Keratinocyte (primary cell): ENCODE results near the gene RASA3.

Experiments
- EZH2 ChIP-seq: IDR thresholded peaks from one replicate; pipeline ENCODE4 v1.6.1; 2012; ENCODE audit warnings: inconsistent platforms, mild to moderate bottlenecking, low read length, moderate library complexity
- TF ChIP-seq, protein P1 (sequence below), 3 experiments: IDR thresholded peaks in 1 of 3; conservative IDR thresholded peaks in 1 of 3; optimal IDR thresholded peaks in 1 of 3; 2 replicates in 2 of 3; 3 replicates in 1 of 3; pipeline versions ENCODE3 to v1.5.1; 2011; ENCODE audit warnings: low read length in 3 of 3, mild to moderate bottlenecking in 3 of 3, moderate library complexity in 2 of 3, control low read depth in 1 of 3, inconsistent platforms in 1 of 3; ENCODE audit not compliant: insufficient read depth in 2 of 3; ENCODE audit errors: extremely low read depth in 1 of 3

DNA sequence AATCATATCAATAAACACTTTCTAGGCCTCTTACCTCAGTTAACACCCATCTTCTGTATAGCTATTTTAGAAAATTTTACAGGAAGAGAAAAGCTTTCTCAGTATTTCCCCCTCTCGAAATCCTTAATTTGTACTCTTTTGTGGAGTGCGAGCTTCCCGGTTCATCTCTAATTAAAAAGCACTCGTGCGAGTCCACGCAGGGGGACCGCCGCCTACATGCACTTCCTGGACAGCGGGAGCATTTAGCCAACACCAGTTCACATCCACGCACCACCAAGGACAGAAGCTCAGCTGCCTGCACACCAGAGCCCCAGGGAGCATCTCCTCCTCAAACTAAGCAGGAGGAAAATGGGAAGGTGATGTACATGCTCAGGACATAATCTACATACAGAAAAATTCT, 60.0 kb downstream of the RASA3 start:
- TF ChIP-seq, protein P1, sequence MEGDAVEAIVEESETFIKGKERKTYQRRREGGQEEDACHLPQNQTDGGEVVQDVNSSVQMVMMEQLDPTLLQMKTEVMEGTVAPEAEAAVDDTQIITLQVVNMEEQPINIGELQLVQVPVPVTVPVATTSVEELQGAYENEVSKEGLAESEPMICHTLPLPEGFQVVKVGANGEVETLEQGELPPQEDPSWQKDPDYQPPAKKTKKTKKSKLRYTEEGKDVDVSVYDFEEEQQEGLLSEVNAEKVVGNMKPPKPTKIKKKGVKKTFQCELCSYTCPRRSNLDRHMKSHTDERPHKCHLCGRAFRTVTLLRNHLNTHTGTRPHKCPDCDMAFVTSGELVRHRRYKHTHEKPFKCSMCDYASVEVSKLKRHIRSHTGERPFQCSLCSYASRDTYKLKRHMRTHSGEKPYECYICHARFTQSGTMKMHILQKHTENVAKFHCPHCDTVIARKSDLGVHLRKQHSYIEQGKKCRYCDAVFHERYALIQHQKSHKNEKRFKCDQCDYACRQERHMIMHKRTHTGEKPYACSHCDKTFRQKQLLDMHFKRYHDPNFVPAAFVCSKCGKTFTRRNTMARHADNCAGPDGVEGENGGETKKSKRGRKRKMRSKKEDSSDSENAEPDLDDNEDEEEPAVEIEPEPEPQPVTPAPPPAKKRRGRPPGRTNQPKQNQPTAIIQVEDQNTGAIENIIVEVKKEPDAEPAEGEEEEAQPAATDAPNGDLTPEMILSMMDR (optimal IDR thresholded peaks at IDR 0.05 in 1 of 3, IDR thresholded peaks at IDR 0.05 in 1 of 3, conservative IDR thresholded peaks at IDR 0.05 in 1 of 3; ENCODE audit: extremely low read depth in 1 of 3, insufficient read depth in 2 of 3, low read length in 3 of 3), result no peak
- TF ChIP-seq EZH2, result no peak
